Measurements from ENCODE around the gene TXNDC5. TPM values are rescaled to one million over a fixed set of nuclear protein-coding genes. Genes with fewer than 3 reads are reported as not detected.
"Not testable (repeated sequence)": the region's sequence is repeated elsewhere in the genome, so short reads cannot be mapped to it uniquely, and the experiment has no call there.

Gene TXNDC5
- total RNA-seq, 2 donors from 2014 or later, result 40.3 to 42.0 TPM

- Mint-ChIP-seq H3K4me1 (ENCODE audit: low read depth) (no peaks in the 10 kb centered on the region), H3K27ac (no peak overlapping the region), H3K27me3 (ENCODE audit: low read depth) (no peaks in the 10 kb centered on the region), H3K4me3 (no peak overlapping the region), H3K9me3 (no peaks in the 10 kb centered on the region), H3K36me3 (ENCODE audit: insufficient read depth in 2 of 2) (peaks cover 2 to 16% of the 10 kb centered on the region in 2 donors)
- DNase-seq (no peak), ATAC-seq (replicated peaks in 1 of 2) (no peak)
Measured at GRCh38 chr6:7899101-7899888, 11.3 kb downstream of the TXNDC5 start.

DNA sequence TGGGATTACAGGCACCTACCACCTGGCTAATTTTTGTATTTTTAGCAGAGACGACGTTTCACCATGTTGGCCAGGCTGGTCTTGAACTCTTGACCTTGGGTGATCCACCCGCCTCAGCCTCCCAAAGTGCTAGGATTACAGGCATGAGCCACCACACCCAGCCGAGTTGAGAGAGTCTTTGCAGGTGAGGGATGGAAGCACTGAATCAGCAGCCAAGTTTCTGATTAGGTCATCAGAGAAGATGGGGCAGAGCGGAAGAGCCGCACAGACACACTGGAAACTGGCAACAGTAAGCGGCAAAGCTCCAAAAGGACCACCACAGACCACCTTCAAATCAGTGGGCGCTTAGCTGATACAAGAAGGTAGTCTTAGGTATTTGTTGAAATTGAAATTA, 12.4 kb downstream of the TXNDC5 start:
- not testable (repeated sequence) for H3K27me3 Mint-ChIP-seq (ENCODE audit: low read depth); ATAC-seq (replicated peaks in 1 of 2); H3K27ac Mint-ChIP-seq; DNase-seq; H3K9me3 Mint-ChIP-seq; H3K4me3 Mint-ChIP-seq; H3K4me1 Mint-ChIP-seq (ENCODE audit: low read depth)
- H3K36me3 Mint-ChIP-seq (ENCODE audit: insufficient read depth in 2 of 2), result peaks cover 2 to 22% of the 10 kb centered on the region in 2 donors

DNA sequence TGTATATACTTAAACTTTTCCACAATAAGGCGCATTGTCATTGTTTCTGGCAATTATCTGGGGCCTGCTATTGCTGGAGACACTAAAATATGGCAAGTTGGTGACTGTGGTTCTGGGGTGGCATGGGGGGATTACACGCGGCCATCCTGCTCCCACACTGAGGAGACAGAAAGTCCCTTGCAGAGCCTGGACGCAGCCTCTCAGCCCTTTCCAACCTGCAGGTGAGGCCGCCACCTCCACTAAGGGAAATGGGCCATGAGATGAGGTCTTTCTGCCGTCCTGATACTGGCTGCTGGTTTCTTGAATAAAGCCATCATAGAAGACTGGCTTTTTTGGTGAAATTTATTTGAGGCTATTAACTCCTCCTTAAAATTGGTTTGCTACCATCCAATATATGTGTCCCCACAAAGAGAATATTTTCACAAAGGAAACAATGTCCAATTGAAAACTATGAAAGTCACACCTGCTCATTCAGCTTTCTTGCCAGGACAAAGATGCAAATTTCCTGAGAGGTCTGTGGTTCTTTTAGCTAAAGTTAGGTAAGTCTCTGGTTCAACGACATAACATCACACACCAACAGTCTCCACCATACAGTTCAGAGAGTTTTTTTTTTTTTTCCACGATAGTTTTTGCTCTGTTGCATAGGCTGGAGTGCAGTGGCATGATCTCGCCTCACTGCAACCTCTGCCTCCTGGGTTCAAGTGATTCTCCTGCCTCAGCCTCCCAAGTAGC, 13.0 kb downstream of the TXNDC5 start:
- Mint-ChIP-seq H3K9me3 (no peaks in the 10 kb centered on the region), H3K4me3 (no peak overlapping the region), H3K27ac (no peak overlapping the region), H3K27me3 (ENCODE audit: low read depth) (no peaks in the 10 kb centered on the region), H3K4me1 (ENCODE audit: low read depth) (no peaks in the 10 kb centered on the region), H3K36me3 (ENCODE audit: insufficient read depth in 2 of 2) (peaks cover 2 to 22% of the 10 kb centered on the region in 2 donors)
- ATAC-seq (replicated peaks in 1 of 2), result no peak
- DNase-seq, result no peak

DNA sequence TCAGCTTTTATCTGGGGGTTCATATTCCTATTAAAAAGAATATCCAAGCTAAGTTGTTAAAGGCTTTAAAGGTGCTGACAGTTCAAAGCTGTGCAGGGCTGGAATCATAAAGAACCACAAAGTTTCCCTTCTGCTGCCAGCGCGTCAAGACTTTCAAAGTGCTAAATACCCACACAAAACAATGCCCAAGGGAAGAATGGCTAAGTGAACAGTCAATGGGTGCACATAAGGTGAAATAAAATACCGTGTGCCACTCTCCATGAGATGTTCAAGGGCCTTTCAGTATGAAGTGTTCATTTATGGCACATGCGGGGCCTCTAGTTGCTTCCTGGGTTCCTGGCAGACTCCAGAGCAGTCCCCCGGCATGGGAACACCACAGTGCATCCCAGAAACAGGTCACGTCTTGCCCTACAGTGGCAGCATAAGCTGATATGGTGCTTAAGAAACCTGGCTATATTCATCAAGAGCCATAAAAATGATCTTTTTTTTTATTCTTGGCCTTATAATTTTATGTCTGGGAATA, 14.1 kb downstream of the TXNDC5 start:
- DNase-seq (no peak), ATAC-seq (replicated peaks in 1 of 2) (no peak)
- H3K4me1 Mint-ChIP-seq (ENCODE audit: low read depth), result no peaks in the 10 kb centered on the region
- no peaks in the 10 kb centered on the region for H3K27me3 Mint-ChIP-seq (ENCODE audit: low read depth)
- no peak overlapping the region for H3K27ac Mint-ChIP-seq
- H3K9me3 Mint-ChIP-seq, result no peaks in the 10 kb centered on the region
- peaks cover 5 to 25% of the 10 kb centered on the region in 2 donors for H3K36me3 Mint-ChIP-seq (ENCODE audit: insufficient read depth in 2 of 2)
- H3K4me3 Mint-ChIP-seq, result no peak overlapping the region

DNA sequence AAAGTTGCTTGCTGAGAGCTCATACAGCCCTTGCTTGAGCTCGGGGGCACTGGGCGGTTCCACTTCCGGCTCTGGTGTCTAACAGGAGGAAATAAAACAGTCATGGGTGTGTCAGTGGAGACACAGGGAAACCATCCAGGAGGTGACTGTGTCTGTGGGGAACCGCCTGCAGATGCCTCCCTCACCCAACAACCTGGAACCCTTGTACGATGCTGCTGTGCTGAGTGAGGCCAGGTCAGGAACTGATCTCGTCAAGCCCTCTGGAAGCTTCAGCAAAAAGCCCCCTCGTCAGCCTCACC, 15.5 kb downstream of the TXNDC5 start:
- Mint-ChIP-seq H3K27me3 (ENCODE audit: low read depth) (no peaks in the 10 kb centered on the region), H3K9me3 (no peaks in the 10 kb centered on the region), H3K4me1 (ENCODE audit: low read depth) (no peaks in the 10 kb centered on the region), H3K27ac (no peak overlapping the region), H3K4me3 (no peak overlapping the region), H3K36me3 (ENCODE audit: insufficient read depth in 2 of 2) (peaks cover 6 to 27% of the 10 kb centered on the region in 2 donors)
- DNase-seq, result no peak
- no peak for ATAC-seq (replicated peaks in 1 of 2)

GRCh38 chr6:7894262-7895124, 16.1 kb downstream of the TXNDC5 start:
- Mint-ChIP-seq H3K4me1 (ENCODE audit: low read depth) (no peaks in the 10 kb centered on the region), H3K9me3 (no peaks in the 10 kb centered on the region), H3K27me3 (ENCODE audit: low read depth) (no peaks in the 10 kb centered on the region), H3K36me3 (ENCODE audit: insufficient read depth in 2 of 2) (peaks cover 6 to 27% of the 10 kb centered on the region in 2 donors), H3K27ac (no peak overlapping the region), H3K4me3 (no peak overlapping the region)
- DNase-seq (no peak), ATAC-seq (replicated peaks in 1 of 2) (no peak)

GRCh38 chr6:7893342-7893741, 17.2 kb downstream of the TXNDC5 start:
- no peak for DNase-seq
- Mint-ChIP-seq H3K4me3 (no peak overlapping the region), H3K36me3 (ENCODE audit: insufficient read depth in 2 of 2) (peaks cover 6 to 23% of the 10 kb centered on the region in 2 donors), H3K27ac (no peak overlapping the region), H3K9me3 (no peaks in the 10 kb centered on the region), H3K4me1 (ENCODE audit: low read depth) (no peaks in the 10 kb centered on the region), H3K27me3 (ENCODE audit: low read depth) (no peaks in the 10 kb centered on the region)
- no peak for ATAC-seq (replicated peaks in 1 of 2)

DNA sequence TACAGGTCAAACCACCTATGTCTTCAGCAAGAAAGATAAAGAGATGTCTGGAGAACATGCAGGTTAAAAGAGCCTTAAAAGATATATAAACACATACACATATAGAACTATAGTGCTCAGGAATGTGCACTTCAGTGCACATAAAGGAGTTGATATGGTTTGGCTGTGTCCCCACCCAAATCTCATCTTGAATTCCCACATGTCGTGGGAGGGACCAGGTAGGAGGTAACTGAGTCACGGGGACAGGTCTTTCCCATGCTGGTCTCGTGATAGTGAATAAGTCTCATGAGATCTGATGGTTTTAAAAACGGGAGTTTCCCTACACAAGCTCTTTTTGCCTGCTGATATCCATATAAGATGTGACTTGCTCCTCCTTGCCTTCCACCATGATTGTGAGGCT, 18.2 kb downstream of the TXNDC5 start:
- not testable (repeated sequence) for DNase-seq; H3K4me1 Mint-ChIP-seq (ENCODE audit: low read depth); H3K27ac Mint-ChIP-seq; H3K4me3 Mint-ChIP-seq; H3K27me3 Mint-ChIP-seq (ENCODE audit: low read depth); H3K9me3 Mint-ChIP-seq; ATAC-seq (replicated peaks in 1 of 2)
- H3K36me3 Mint-ChIP-seq (ENCODE audit: insufficient read depth in 2 of 2), result peaks cover 5 to 27% of the 10 kb centered on the region in 2 donors

DNA sequence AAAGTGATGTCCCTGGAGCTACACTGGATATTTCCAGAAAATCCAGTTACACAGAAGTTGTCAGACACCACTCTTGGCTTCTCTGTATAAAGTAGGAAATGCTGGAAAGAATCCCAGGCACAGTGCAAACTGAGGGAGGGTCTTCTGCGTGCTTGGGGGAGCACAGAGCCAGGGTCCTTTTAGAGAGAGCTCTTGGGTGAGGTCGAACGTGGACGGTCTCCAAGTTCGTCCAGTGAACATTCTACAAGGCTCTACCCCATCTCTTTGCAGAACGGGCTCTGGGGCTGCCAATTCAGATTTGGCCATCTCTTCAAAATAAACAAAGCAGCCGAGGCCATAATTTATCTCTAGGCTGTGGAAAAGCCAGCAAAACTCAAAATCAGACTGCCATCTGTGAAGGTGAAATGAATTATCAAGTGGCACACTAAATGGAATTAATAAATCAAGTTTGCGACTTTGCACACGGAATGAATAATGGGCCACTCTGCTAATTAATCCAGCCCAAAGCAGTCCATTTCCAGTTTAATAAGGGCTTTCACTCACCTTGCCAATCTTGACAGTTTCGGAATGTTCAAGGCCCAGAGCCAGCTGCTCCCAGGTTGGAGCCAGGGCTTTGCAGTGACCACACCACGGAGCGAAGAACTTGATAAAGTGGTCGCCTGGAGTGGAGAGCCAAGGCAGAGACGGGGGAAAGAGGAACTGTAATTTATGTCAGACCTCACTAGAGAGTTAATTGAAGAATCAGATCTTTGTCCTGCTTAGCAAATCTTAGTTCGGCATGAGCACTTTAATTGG, 19.3 kb downstream of the TXNDC5 start:
- ATAC-seq (replicated peaks in 1 of 2), result no peak
- H3K4me3 Mint-ChIP-seq, result no peak overlapping the region
- peaks cover 5 to 29% of the 10 kb centered on the region in 2 donors for H3K36me3 Mint-ChIP-seq (ENCODE audit: insufficient read depth in 2 of 2)
- no peak for DNase-seq
- no peaks in the 10 kb centered on the region for H3K9me3 Mint-ChIP-seq
- no peak overlapping the region for H3K27ac Mint-ChIP-seq
- no peaks in the 10 kb centered on the region for H3K27me3 Mint-ChIP-seq (ENCODE audit: low read depth)
- H3K4me1 Mint-ChIP-seq (ENCODE audit: low read depth), result no peaks in the 10 kb centered on the region

- DNase-seq (no peak), ATAC-seq (replicated peaks in 1 of 2) (no peak)
- H3K4me1 Mint-ChIP-seq (ENCODE audit: low read depth), result no peaks in the 10 kb centered on the region
- H3K27ac Mint-ChIP-seq, result no peak overlapping the region
- H3K9me3 Mint-ChIP-seq, result no peaks in the 10 kb centered on the region
- no peaks in the 10 kb centered on the region for H3K27me3 Mint-ChIP-seq (ENCODE audit: low read depth)
- peaks cover 7 to 28% of the 10 kb centered on the region in 2 donors for H3K36me3 Mint-ChIP-seq (ENCODE audit: insufficient read depth in 2 of 2)
- no peak overlapping the region for H3K4me3 Mint-ChIP-seq
Measured at GRCh38 chr6:7888587-7889357, 21.8 kb downstream of the TXNDC5 start.

DNA sequence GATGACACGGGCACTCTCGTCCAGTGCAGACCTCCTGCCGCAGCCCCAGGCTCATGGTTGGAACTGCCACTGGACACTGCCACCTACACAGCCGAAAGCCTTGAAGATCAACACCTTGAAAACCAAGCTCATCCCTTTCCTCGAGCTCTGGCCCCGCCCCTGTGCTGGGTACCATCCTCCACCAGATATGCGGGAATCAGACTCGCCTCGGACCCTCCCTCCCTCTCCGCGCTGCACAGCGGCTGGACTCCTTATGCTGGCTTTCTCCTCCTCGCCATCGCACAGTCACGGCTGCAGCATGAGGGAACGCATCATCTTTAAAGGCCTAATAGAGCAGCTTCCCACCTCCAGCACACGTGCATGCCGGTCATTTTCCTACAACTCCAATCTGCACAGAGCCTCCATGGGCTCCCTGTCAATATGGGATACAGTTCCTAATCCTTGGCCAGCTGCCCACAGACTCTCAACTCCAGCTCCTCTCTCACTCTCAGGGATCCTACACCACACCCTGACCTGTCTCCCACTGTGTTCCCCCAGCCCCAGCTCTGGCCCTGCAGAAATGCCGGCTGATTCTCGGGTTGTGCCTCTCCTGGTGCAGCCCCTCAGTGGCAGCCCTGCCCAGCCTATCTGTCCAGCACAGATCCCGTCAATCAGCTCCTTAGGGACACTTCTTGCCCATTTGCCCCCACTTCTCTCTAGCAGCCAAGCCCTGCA, 23.2 kb downstream of the TXNDC5 start:
- H3K36me3 Mint-ChIP-seq (ENCODE audit: insufficient read depth in 2 of 2), result peaks cover 7 to 35% of the 10 kb centered on the region in 2 donors
- no peak for DNase-seq

More for the DNA sequence above, 23.2 kb downstream of the TXNDC5 start:
- Mint-ChIP-seq H3K27ac (no peak overlapping the region), H3K4me1 (ENCODE audit: low read depth) (no peaks in the 10 kb centered on the region), H3K9me3 (no peaks in the 10 kb centered on the region), H3K4me3 (no peak overlapping the region), H3K27me3 (ENCODE audit: low read depth) (no peaks in the 10 kb centered on the region)
- ATAC-seq (replicated peaks in 1 of 2), result no peak
